Caco-2 (cell line): ENCODE measurements around the gene ADAMTSL2. TPM values are rescaled to one million over a fixed set of nuclear protein-coding genes. Genes with fewer than 3 reads are reported as not detected.

ENCODE experiments used
- BruUV-seq: library from RNA; stranded (reverse); fragments of 400-500 nt; replicated peaks from 2 replicates; lab custom pipeline; 2021; lab: Mats Ljungman, UMichigan
- CTCF ChIA-PET: fragments of 300-600 bp; sonication (Branson Sonifier 250); formaldehyde crosslinking; loops from one replicate; lab custom pipeline; 2022; ENCODE audit warnings: antibody characterized with exemption; lab: Charles Lee
- POLR2A ChIA-PET: fragments of 300-600 bp; sonication (Branson Sonifier 250); formaldehyde crosslinking; loops from one replicate; lab custom pipeline; 2022; ENCODE audit warnings: antibody characterized with exemption; lab: Charles Lee
- DNase-seq, 2 experiments: peaks; one replicate each; pipeline versions ENCODE4 v3.0.0 to v3.0.0-alpha.2; 2020 to 2022
- H3K27me3 ChIP-seq: replicated peaks from 2 replicates; pipeline ENCODE4 v1.6.0; 2011; ENCODE audit warnings: low read length; ENCODE audit not compliant: control insufficient read depth, insufficient read depth
- H3K36me3 ChIP-seq: 2 replicates; pipeline ENCODE4 v1.5.1; 2011; ENCODE audit warnings: low read length; ENCODE audit not compliant: control insufficient read depth, insufficient read depth
- H3K4me1 ChIP-seq: fragments of 250-450 bp; sonication (Bioruptor Pico); 2 replicates; pipeline ENCODE4 v1.5.1; 2020; ENCODE audit warnings: mild to moderate bottlenecking
- H3K4me3 ChIP-seq: 2 replicates; pipeline ENCODE4 v1.5.1; 2011; ENCODE audit warnings: low read depth, mild to moderate bottlenecking, control low read depth, low read length
- H3K9me3 ChIP-seq: fragments of 250-450 bp; sonication (Bioruptor Pico); 2 replicates; pipeline ENCODE4 v1.5.1; 2020; ENCODE audit warnings: mild to moderate bottlenecking, moderate library complexity
- H3K27ac Mint-ChIP-seq: one replicate; pipeline ENCODE4 v1.8.0; 2022; ENCODE audit warnings: mixed read lengths; ENCODE audit not compliant: unreplicated experiment
- H3K27me3 Mint-ChIP-seq: one replicate; pipeline ENCODE4 v1.8.0; 2022; ENCODE audit warnings: mixed read lengths; ENCODE audit not compliant: insufficient read depth, unreplicated experiment
- H3K36me3 Mint-ChIP-seq: one replicate; pipeline ENCODE4 v1.8.0; 2022; ENCODE audit warnings: mild to moderate bottlenecking, mixed read lengths; ENCODE audit not compliant: insufficient read depth, unreplicated experiment
- H3K4me1 Mint-ChIP-seq: one replicate; pipeline ENCODE4 v1.8.0; 2022; ENCODE audit warnings: low read depth, mixed read lengths; ENCODE audit not compliant: unreplicated experiment
- H3K4me3 Mint-ChIP-seq: one replicate; pipeline ENCODE4 v1.8.0; 2022; ENCODE audit warnings: mild to moderate bottlenecking, moderate library complexity, mixed read lengths; ENCODE audit not compliant: unreplicated experiment
- H3K9me3 Mint-ChIP-seq: one replicate; pipeline ENCODE4 v1.8.0; 2022; ENCODE audit warnings: mixed read lengths; ENCODE audit not compliant: unreplicated experiment
- intact Hi-C: fragments of 100-400 bp; cut with micrococcal nuclease; formaldehyde crosslinking; loops from one replicate; pipeline ENCODE4 v1.10.0; 2022; ENCODE audit not compliant: unreplicated experiment
- total RNA-seq: library from RNA; stranded (reverse); gene quantifications from 2 replicates; pipeline ENCODE4 v1.2.3, GENCODE V29; 2022
- TF ChIP-seq, protein P1 (sequence below), 2 experiments: fragments of 200-600 bp in 1 of 2; IDR thresholded peaks; 1 replicate in 1 of 2; 2 replicates in 1 of 2; pipeline versions ENCODE4 v1.5.1 to v1.8.0; 2011 to 2022; ENCODE audit warnings: antibody characterized with exemption in 1 of 2, control low read depth in 1 of 2, inconsistent platforms in 1 of 2, low read depth in 1 of 2, low read length in 1 of 2, mild to moderate bottlenecking in 1 of 2, moderate library complexity in 1 of 2; ENCODE audit not compliant: insufficient read depth in 1 of 2, severe bottlenecking in 1 of 2, unreplicated experiment in 1 of 2

The ADAMTSL2 gene
- total RNA-seq, 1 experiment from 2014 or later: 0.68 TPM

GRCh38 chr9:133517711-133518110 is 16.8 kb upstream of the ADAMTSL2 start:
- Histone ChIP-seq H3K4me3 (no peak overlapping the region), H3K27me3 (no peaks in the 10 kb centered on the region), H3K4me1 (no peaks in the 10 kb centered on the region), H3K36me3 (no peaks in the 10 kb centered on the region), H3K9me3 (no peaks in the 10 kb centered on the region)
- Mint-ChIP-seq H3K36me3 (no peaks in the 10 kb centered on the region), H3K4me3 (no peak overlapping the region), H3K27me3 (no peaks in the 10 kb centered on the region), H3K4me1 (no peaks in the 10 kb centered on the region), H3K9me3 (no peaks in the 10 kb centered on the region), H3K27ac (no peak overlapping the region)
- CTCF ChIA-PET: no interaction called here
- POLR2A ChIA-PET: no interaction called here
- no TSS peak for BruUV-seq
- intact Hi-C loops: no loop called here
- TF ChIP-seq, protein P1, sequence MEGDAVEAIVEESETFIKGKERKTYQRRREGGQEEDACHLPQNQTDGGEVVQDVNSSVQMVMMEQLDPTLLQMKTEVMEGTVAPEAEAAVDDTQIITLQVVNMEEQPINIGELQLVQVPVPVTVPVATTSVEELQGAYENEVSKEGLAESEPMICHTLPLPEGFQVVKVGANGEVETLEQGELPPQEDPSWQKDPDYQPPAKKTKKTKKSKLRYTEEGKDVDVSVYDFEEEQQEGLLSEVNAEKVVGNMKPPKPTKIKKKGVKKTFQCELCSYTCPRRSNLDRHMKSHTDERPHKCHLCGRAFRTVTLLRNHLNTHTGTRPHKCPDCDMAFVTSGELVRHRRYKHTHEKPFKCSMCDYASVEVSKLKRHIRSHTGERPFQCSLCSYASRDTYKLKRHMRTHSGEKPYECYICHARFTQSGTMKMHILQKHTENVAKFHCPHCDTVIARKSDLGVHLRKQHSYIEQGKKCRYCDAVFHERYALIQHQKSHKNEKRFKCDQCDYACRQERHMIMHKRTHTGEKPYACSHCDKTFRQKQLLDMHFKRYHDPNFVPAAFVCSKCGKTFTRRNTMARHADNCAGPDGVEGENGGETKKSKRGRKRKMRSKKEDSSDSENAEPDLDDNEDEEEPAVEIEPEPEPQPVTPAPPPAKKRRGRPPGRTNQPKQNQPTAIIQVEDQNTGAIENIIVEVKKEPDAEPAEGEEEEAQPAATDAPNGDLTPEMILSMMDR (IDR thresholded peaks at IDR 0.05; ENCODE audit: insufficient read depth in 1 of 2, low read depth in 1 of 2, low read length in 1 of 2, severe bottlenecking in 1 of 2, unreplicated experiment in 1 of 2): no peak
- DNase-seq: no peak

DNA sequence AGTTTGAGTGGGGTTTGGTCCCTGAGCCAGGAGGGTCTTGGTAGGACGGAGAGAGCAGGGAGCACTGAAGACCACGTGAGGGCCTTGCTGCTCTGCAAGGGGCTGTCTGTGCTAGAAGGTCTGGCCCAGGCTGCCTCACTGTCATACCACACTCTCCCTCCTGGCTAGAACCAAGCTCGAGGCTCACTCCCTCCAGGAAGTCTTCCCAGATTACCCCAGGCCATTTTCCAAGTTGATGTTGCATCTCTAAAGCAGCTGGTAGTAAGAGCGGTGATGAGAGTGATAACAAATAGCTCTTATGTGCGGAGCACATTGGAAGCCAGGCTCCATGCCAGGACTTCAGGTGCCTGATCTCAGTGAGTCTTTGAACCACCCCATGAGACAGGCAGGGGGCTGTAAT is 16.3 kb upstream of the ADAMTSL2 start:
- H3K4me1 ChIP-seq: no peaks in the 10 kb centered on the region
- DNase-seq: no peak
- CTCF ChIA-PET: no interaction called here
- intact Hi-C loops: no loop called here
- H3K4me1 Mint-ChIP-seq: no peaks in the 10 kb centered on the region
- H3K27me3 ChIP-seq: no peaks in the 10 kb centered on the region
- TF ChIP-seq, protein P1 (IDR thresholded peaks at IDR 0.05; ENCODE audit: insufficient read depth in 1 of 2, low read depth in 1 of 2, low read length in 1 of 2, severe bottlenecking in 1 of 2, unreplicated experiment in 1 of 2): no peak
- BruUV-seq: no TSS peak
- H3K4me3 Mint-ChIP-seq: no peak overlapping the region
- no peak overlapping the region for H3K27ac Mint-ChIP-seq
- H3K36me3 Mint-ChIP-seq: no peaks in the 10 kb centered on the region
- no peak overlapping the region for H3K4me3 ChIP-seq
- no peaks in the 10 kb centered on the region for H3K27me3 Mint-ChIP-seq
- POLR2A ChIA-PET: interaction anchor here (0.5 kb wide), 1 partner anchor 344 kb away, joined by 4 read pairs; no protein-coding TSS in a partner anchor
- no peaks in the 10 kb centered on the region for H3K9me3 ChIP-seq
- H3K36me3 ChIP-seq: no peaks in the 10 kb centered on the region
- H3K9me3 Mint-ChIP-seq: no peaks in the 10 kb centered on the region

DNA sequence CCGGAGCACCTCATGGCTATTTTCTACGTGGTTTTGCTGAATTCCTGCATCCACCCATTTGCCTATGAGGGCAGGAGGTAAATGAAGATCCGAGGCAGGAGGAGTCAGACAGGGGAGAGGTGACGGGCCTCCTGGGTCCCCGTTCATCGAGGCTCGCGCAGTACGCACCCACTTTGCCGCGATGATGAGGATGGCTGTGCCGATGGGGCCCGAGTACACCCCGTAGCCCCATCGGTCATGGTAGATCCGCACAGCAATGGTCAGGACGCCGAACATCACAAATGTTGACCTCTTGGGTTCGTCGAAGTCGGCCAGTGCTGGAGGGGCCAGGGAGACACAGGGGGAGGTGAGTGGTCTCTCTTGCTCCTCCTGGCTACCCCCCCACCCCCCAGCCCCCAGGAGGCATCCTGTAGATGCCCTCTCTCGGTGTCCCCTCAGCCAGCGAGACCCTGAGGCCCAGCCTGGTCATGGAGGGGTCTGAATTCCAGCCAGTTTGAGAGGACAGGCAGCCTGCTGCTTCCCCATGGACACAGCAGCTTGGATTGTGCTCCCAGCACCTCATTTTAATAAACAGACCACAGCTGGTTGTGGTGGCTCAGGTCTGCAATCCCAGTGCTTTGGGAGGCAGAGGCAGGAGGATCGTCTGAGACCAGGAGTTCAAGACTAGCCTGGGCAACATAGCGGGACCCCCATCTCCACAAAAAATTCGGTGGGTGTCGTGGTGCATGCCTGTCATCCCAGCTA is 15.6 kb upstream of the ADAMTSL2 start:
- Histone ChIP-seq H3K36me3 (no peaks in the 10 kb centered on the region), H3K4me1 (no peaks in the 10 kb centered on the region), H3K27me3 (no peaks in the 10 kb centered on the region), H3K9me3 (no peaks in the 10 kb centered on the region), H3K4me3 (no peak overlapping the region)
- ChIA-PET POLR2A (interaction anchor here (0.5 kb wide), 1 partner anchor 344 kb away, joined by 4 read pairs; no protein-coding TSS in a partner anchor), CTCF (no interaction called here)
- TF ChIP-seq, protein P1 (IDR thresholded peaks at IDR 0.05; ENCODE audit: insufficient read depth in 1 of 2, low read depth in 1 of 2, low read length in 1 of 2, severe bottlenecking in 1 of 2, unreplicated experiment in 1 of 2): no peak
- H3K9me3 Mint-ChIP-seq: no peaks in the 10 kb centered on the region
- no peak overlapping the region for H3K27ac Mint-ChIP-seq
- no peaks in the 10 kb centered on the region for H3K36me3 Mint-ChIP-seq
- no peaks in the 10 kb centered on the region for H3K27me3 Mint-ChIP-seq
- H3K4me1 Mint-ChIP-seq: no peaks in the 10 kb centered on the region
- no peak overlapping the region for H3K4me3 Mint-ChIP-seq
- no peak for DNase-seq
- no TSS peak for BruUV-seq
- intact Hi-C loops: no loop called here
